ENCODE measurements around the gene MAP4K3.
"Not testable (repeated sequence)": the region's sequence is repeated elsewhere in the genome, so short reads cannot be mapped to it uniquely, and the experiment has no call there.

Gene MAP4K3

GRCh38 chr2:39409697-39410389 lies 27.2 kb downstream of the MAP4K3 start:
- no peak for DNase-seq (ENCODE audit: low spot score)

GRCh38 chr2:39408351-39409136 lies 28.5 kb downstream of the MAP4K3 start:
- peak; percentile 64 for DNase-seq (ENCODE audit: low spot score)

- DNase-seq (ENCODE audit: low spot score), result no peak
Observed at GRCh38 chr2:39407516-39408296, 29.4 kb downstream of the MAP4K3 start.

- no peak for DNase-seq (ENCODE audit: low spot score)
Observed at GRCh38 chr2:39405364-39405763, 31.7 kb downstream of the MAP4K3 start.

- DNase-seq (ENCODE audit: low spot score), result no peak
Observed at GRCh38 chr2:39403311-39403710, 33.8 kb downstream of the MAP4K3 start.

GRCh38 chr2:39401319-39401718 lies 35.8 kb downstream of the MAP4K3 start:
- DNase-seq (ENCODE audit: low spot score), result no peak

GRCh38 chr2:39399570-39399969 lies 37.5 kb downstream of the MAP4K3 start:
- no peak for DNase-seq (ENCODE audit: low spot score)

GRCh38 chr2:39395313-39395712 lies 41.8 kb downstream of the MAP4K3 start:
- DNase-seq (ENCODE audit: low spot score), result no peak

GRCh38 chr2:39394516-39394961 lies 42.5 kb downstream of the MAP4K3 start:
- DNase-seq (ENCODE audit: low spot score), result no peak

GRCh38 chr2:39392672-39393071 lies 44.4 kb downstream of the MAP4K3 start:
- no peak for DNase-seq (ENCODE audit: low spot score)

- no peak for DNase-seq (ENCODE audit: low spot score)
Observed at GRCh38 chr2:39390216-39390615, 46.9 kb downstream of the MAP4K3 start.

- DNase-seq (ENCODE audit: low spot score), result no peak
Observed at GRCh38 chr2:39386064-39386463, 51.0 kb downstream of the MAP4K3 start.

- DNase-seq (ENCODE audit: low spot score), result no peak
Observed at GRCh38 chr2:39385172-39385571, 51.9 kb downstream of the MAP4K3 start.

GRCh38 chr2:39384071-39384470 lies 53.0 kb downstream of the MAP4K3 start:
- not testable (repeated sequence) for DNase-seq (ENCODE audit: low spot score)

GRCh38 chr2:39383146-39383545 lies 53.9 kb downstream of the MAP4K3 start:
- DNase-seq (ENCODE audit: low spot score), result peak; percentile 35

- no peak for DNase-seq (ENCODE audit: low spot score)
Observed at GRCh38 chr2:39381653-39382052, 55.4 kb downstream of the MAP4K3 start.

- DNase-seq (ENCODE audit: low spot score), result no peak
Observed at GRCh38 chr2:39380525-39381150, 56.4 kb downstream of the MAP4K3 start.

GRCh38 chr2:39379643-39380524 lies 57.2 kb downstream of the MAP4K3 start:
- peak; percentile 37 for DNase-seq (ENCODE audit: low spot score)

- no peak for DNase-seq (ENCODE audit: low spot score)
Observed at GRCh38 chr2:39378968-39379367, 58.1 kb downstream of the MAP4K3 start.

GRCh38 chr2:39377226-39377939 lies 59.7 kb downstream of the MAP4K3 start:
- DNase-seq (ENCODE audit: low spot score), result no peak

Data from SK-N-DZ (cell line).